SH-SY5Y (cell line): ENCODE data around the gene NDUFA1.

Experiments
- GATA2 ChIP-seq: IDR thresholded peaks from 2 replicates; pipeline ENCODE4 v1.6.1; 2011; ENCODE audit warnings: mild to moderate bottlenecking, low read depth, low read length
- GATA3 ChIP-seq: IDR thresholded peaks from 2 replicates; pipeline ENCODE4 v1.6.1; 2011; ENCODE audit warnings: low read depth, mild to moderate bottlenecking, low read length, moderate library complexity

Gene NDUFA1

DNA sequence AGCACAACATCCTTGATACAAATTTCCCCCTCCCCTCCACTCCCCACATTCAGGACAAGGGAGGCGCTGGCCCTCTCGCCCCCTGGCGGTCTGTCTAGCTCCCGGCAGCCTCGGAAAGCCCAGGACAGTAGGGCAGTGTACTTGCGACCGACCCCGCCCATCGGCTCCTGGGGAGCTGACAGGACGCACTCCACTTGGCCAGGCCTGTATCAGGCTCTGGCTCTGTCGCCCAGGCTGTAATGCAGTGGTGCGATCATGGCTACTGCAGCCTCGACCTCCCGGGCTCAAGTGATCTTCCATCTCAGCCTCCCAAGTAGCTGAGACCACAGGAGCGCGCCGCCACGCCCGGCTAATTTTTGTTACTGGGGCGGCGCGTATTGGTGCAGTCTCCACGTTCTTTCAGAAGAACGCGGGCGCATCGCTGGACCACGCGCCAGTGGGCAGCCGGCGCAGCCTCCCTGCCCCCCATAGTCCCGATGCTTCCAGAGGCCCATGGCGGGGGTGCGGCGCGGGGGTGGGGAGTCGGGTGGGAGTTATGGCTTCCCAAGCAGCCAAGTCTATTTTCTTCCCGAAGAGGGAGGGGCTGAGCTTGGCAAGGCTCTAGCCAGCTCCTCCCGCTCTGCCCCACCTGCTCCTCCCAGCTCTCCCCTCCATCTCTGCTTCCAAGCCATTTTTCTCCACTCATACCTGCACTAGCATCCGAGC is 16.2 kb downstream of the NDUFA1 start:
- TF ChIP-seq GATA2 (no peak), GATA3 (no peak)

DNA sequence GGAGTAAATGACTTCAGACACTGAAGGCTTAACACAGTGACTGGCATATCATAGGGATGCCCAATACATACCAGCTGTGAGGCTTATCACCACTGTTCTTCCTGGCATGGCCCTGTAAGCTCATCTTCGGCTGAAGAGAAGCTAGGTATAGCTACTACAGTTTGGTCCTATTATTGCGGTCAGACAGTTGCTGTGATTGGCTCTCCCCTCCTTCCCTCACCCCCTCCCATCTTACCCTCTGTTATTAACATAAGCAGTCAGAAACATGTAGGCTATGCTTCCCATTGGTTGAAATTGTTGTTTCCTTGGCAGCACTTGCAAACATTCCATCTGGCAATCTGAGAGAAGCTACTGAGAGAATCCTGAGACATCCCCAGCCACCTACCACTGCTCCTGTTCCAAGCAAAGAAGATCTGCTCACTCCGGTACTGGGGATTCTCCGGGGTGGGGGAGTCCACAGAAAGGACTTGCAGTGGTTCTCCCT is 24.3 kb downstream of the NDUFA1 start, which contains the start of gene AKAP14:
AKAP14 (plus strand) TSS at position 51 of the 484 bp plus-strand sequence. CDS start 7,331 bp downstream, outside the sequence.
- TF ChIP-seq GATA3 (no peak), GATA2 (no peak)

DNA sequence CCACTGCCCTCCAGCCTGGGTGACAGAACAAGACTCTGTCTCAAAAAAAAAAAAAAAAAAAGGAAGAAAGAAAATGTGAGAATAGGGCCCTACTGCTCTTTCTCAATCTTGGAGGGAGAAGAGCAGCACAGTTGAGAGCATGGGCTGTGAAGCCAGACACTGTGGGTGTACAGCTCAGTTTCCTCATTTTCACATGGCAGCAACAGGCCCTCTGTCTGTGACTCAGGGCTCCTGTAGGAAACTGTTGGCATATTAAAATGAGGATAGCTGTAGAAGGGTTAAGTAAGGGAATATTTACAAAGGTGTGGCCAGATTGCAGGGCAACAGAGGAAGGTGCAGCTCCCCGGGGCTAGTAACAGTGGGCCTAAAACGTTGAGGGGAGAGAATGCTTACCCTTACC is 27.5 kb downstream of the NDUFA1 start:
- no peak for TF ChIP-seq GATA3
- no peak for TF ChIP-seq GATA2

DNA sequence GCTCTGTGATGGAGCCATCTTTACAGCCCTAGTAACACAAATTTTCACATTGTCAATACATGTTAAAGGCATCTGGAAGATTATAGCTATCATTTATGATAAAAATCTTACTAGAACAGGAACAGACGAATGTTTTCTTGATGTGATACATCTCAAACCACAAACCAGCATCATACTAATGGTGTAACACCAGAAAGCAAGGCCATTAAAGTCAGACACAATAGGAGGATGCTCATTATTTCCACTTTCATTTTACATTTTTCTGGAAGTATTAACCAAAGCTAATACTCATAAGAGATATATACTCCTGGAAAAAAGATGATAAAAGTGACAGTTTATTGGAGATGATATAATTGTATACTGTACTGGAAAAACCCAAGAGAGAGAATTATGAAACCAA is 29.3 kb downstream of the NDUFA1 start:
- no peak for TF ChIP-seq GATA3
- TF ChIP-seq GATA2, result no peak

DNA sequence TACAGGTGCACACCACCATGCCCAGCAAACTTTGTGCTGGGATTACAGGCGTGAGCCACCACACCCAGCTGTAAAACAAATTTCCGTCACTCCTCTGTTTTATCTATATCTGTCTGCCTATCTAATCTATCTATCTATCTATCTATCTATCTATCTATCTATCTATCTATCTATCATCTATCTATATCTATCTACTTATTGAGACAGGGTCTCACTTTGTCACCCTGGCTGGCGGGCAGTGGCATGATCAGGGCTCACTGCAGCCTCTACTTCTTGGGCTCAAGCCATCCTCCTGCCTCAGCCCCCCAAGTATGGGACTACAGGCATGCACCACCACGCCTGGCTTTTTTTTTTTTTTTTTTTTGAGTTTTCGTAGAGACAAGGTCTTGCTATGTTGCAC is 44.7 kb downstream of the NDUFA1 start:
- TF ChIP-seq GATA3 (no peak), GATA2 (no peak)

- no peak for TF ChIP-seq GATA2
- TF ChIP-seq GATA3, result no peak
Observed at GRCh38 chrX:119917877-119918276, 46.2 kb downstream of the NDUFA1 start.

DNA sequence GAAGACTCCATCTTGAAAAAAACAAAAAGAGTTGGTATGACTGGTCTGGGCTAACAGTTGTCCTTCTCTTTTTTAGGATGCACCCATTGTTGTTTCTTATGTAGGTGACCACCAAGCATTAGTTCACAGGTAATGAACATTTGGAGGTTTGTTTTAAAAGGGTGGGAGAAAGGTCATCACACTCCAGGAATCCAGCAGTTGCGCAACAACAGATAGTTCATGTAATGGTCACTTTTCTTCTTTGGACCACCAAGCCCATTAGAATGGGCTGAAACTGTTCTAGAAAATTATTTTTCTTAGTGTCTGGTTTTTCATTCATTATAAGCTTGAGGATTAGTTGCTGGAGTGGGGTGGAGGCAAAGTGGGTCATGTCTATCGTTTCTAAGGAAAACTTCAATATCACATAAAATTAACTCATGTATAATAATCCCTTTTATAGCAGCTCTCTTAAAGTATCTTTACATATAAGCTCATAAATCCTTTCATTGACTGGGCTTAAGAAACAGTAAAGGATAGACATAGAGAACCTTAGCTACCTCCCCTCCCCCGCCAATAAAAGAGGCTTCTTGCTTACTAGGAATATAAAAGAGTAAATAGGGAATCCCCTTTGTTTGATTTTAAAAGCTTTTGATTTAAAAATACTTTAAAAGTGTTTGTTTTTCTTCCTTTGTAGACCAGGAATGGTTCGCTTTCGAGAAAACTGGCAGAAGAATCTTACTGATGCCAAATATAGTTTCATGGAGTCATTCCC is 48.4 kb downstream of the NDUFA1 start:
- TF ChIP-seq GATA2 (no peak), GATA3 (no peak)
